HG03558 (cell line): ENCODE results near the gene SLC27A3.
"Not testable (repeated sequence)": the region's sequence is repeated elsewhere in the genome, so short reads cannot be mapped to it uniquely, and the experiment has no call there.

Source experiments
- ATAC-seq: cut with Tn5 transposase; IDR thresholded peaks from one replicate; pipeline ENCODE4 v1.9.1; 2021; ENCODE audit warnings: moderate number of reproducible peaks; ENCODE audit not compliant: unreplicated experiment; ENCODE audit errors: extremely low read depth

SLC27A3 gene

GRCh38 chr1:153754266-153754665 lies 20.9 kb upstream of the SLC27A3 start:
- ATAC-seq = no peak

DNA sequence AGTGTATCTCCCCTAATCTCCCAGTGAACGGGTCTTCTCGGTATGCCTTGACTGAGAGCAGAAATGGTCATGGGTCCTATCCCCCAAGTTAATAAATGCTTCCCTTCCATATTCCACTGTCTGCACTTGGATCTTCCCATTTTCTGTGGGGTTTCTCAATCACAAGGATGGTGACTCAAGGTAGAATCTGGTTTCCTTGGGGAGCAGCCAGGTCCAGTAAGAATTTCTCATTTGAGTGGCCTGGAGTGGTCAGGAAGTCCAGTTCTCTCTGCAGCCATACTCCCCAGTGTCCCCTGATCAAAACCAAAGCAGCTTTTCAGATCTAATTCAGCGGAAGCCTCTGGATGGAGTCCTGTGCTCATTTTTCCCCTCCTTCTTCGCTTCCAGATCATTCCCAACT lies 14.8 kb upstream of the SLC27A3 start:
- ATAC-seq = no peak

DNA sequence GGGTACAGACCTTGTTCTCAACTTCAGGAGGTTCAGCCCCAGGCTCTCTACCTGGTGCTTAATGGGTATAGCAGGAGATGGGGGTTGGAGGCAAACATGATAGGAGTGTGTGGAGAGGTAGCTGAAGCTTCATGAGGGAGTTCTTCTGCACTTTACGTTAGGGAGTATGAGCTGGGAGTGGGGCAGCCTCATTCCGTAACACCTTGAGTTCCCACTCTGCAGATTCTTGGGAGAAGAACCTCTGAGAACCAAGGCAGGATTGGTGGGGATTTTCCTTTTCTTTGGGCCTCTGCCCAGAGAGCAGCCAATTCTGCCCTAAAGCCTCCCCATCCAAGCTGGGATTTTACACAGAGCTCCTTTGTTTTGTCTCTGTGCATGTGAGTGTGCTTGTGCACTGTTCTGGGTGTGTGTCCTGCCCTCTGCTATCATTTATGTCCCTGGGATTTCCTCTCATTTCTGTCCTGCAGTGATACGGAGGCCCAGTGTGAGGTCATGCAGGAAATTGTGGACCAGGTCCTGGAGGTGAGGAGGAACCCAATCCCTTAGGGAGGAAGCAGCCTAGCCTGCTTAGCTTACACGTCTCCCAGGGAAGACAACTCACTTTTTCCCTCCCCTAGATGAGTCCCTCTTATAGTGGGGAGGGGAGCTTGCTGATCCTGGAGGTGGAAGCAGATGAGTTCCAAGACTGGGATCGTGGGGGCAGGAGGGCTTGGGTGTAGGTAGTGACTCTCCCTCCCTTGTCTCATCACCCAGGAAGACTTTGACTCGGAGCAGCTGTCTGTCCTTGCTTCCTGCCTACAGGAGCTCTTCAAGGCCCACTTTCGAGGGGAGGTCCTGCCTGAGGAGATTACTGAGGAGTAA lies 11.6 kb upstream of the SLC27A3 start:
- ATAC-seq = no peak

DNA sequence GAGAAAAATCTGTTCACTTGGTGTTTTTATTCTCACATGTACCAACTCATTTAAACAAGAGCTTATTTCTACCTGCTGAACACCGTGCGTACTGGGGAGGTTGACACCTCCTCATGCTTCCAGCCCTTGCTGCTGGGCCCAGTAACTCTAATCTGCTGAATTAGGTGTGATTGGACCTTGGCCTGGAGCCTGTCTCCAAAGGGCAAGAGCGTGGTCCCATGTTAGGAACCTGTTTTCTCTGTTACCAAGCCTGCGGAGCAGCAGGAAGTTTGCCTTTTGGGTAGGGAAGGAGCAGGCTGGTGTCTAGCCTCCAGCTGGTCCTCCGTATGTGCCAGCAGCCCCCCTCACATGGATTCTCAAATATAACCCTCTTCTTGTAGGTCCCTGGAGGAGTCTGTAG lies 10.9 kb upstream of the SLC27A3 start:
- no peak for ATAC-seq

- not testable (repeated sequence) for ATAC-seq
These were observed 8.5 kb upstream of the SLC27A3 start for GRCh38 chr1:153766663-153767062.

DNA sequence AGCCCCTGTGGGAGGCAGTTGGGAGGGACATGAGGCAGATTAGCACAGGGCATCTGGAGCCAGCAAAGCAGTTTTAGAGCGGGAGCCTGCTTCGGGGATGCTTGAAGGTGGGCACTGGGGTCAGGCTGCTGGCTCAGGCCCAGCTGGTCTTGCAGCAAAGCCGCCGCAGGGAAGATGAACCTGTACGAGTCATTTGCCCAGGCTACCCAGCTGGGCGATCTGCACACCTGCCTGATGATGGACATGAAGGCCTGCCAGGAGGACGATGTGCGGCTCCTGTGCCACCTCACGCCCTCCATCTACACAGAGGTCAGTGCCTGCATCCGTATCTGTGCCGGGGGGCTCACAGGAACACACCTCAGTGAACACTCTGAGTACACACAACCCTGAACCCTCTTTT lies 7.7 kb upstream of the SLC27A3 start:
- ATAC-seq = no peak

DNA sequence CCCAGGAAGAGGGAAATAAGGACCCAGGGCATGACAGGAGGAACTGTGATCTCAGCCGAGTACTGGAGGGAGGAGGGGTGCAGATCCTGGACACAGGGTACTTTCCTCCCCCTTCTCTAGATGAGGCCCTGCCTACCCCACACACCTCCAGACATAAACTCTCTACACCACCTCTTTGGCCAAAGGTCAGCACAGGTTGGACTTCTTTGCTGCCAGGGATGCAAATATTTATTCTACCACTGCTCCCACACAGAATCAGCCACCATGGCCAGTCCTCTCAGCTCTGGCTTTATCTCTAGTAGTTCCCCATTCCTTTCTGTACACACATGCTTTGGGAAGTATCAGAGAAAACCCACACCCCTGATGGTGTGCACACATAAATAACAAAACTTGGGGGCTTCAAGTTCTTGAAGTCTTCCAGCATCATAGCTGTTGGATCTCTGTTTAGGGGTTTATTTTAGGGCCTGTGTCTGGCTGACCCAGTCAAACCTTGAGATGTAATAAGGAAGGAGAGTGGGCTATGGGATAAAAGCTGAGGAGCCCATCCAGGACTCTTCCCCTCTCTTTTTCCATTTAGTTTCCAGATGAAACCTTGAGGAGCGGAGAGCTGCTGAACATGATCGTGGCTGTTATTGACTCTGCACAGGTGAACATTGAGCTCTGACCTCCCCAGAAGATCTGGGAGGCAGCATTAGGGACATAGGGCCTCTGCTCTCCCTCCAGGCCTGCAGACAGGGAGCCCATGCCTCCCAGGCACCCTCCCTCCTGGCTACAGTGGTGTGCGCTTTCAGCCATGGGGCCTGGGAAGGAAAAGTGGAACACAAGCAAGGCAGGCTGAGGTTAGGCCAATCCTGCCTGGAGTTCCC lies 6.7 kb upstream of the SLC27A3 start:
- ATAC-seq = no peak

- no peak for ATAC-seq
These were observed 6.0 kb upstream of the SLC27A3 start for GRCh38 chr1:153769221-153769620.

GRCh38 chr1:153770797-153771196 lies 4.4 kb upstream of the SLC27A3 start:
- no peak for ATAC-seq

DNA sequence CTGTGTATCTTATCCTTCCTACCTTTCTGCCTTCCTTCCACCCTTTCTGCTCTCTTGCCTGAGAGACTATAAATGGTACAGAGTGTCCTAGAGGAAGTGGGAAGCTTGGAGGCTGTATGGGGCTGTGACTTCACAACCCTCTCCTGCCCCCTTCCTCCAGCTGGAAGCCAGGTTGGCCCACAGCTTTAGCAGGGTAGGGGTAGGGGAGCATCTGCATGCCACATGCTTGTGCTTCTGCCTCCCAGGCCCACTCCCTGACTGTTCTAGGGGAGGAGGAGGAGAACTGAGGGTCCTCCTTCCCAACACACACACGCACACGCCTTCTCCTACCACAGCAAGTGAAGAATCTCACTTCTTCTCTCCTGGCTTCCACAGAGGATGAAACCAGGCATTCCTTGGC lies 3.9 kb upstream of the SLC27A3 start:
- no peak for ATAC-seq

GRCh38 chr1:153771841-153772593 lies 3.2 kb upstream of the SLC27A3 start:
- no peak for ATAC-seq

GRCh38 chr1:153773096-153773921 lies 1.9 kb upstream of the SLC27A3 start:
- ATAC-seq = no peak

DNA sequence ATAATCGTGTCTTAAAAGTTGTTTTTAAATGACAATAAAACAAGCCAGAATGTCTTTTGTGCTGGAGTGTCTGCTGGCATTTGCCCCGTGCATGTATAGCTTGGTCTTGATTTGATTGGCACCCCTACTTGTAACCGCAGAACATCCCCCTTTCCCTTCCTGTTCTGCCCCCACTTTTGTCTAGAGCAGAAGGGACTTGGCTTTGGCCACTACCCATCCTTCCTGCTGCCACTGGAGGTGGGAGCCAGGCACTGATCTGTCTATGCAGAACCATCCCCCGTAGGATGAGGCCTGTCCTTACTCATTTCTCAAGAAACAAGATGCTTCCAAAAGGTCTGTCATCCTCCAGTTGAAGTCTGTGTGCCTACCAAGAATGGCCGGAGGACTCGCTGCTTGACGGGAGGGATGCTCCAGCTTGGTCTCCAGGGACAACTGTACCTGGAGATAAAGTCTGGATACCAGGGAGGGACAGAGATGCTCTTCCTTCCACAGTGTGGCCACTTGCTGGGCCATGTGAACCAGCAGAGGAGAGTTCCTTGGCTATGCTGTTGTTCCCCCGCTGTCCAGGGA lies 1.1 kb upstream of the SLC27A3 start:
- no peak for ATAC-seq

DNA sequence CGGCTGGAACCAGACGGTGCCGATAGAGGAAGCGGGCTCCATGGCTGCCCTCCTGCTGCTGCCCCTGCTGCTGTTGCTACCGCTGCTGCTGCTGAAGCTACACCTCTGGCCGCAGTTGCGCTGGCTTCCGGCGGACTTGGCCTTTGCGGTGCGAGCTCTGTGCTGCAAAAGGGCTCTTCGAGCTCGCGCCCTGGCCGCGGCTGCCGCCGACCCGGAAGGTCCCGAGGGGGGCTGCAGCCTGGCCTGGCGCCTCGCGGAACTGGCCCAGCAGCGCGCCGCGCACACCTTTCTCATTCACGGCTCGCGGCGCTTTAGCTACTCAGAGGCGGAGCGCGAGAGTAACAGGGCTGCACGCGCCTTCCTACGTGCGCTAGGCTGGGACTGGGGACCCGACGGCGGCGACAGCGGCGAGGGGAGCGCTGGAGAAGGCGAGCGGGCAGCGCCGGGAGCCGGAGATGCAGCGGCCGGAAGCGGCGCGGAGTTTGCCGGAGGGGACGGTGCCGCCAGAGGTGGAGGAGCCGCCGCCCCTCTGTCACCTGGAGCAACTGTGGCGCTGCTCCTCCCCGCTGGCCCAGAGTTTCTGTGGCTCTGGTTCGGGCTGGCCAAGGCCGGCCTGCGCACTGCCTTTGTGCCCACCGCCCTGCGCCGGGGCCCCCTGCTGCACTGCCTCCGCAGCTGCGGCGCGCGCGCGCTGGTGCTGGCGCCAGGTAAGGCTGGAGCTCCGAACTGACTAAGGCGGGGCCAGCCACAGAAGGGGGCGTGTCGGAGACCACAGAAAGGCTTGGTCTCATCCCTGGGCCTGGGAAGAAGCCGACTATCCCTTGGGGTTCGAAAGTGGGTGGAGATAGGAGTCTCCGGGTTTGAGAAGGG lies 486 bp downstream of the SLC27A3 start:
- no peak for ATAC-seq

GRCh38 chr1:153776352-153776751 lies 1.1 kb downstream of the SLC27A3 start:
- ATAC-seq = no peak

DNA sequence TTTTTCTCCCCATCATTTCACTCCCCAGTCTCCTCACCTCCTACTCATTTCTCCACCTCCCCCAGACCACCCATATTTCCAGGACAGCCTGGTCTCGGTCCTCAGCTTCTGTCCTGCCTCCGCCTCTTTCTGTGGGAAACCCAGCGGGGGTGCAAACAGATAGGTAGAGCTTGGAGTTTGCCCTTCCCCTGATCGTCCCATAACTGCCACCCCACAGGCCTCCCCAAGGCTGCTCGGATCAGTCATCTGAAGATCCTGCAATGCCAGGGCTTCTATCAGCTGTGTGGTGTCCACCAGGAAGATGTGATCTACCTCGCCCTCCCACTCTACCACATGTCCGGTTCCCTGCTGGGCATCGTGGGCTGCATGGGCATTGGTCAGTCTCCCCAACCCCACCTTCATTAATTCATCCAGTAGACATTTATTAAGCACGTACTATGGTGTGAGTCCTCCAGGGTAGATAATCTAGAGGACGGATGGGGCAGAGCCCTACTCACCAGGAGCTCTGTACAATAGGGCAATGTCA lies 1.7 kb downstream of the SLC27A3 start:
- ATAC-seq = no peak

DNA sequence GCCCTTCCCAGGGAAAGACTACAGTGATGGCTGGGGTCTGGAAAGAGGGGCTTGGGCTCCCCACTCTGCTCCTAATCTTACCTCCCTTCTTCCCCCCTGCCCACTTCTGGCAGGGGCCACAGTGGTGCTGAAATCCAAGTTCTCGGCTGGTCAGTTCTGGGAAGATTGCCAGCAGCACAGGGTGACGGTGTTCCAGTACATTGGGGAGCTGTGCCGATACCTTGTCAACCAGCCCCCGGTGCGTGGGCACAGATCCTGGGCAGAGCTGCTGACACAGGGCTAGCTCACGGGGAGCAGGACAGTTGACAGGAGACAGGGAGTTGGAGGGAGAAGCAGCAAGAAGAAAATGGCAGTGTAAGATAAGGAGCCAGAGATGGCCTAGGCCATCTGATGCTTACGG lies 2.4 kb downstream of the SLC27A3 start:
- no peak for ATAC-seq

DNA sequence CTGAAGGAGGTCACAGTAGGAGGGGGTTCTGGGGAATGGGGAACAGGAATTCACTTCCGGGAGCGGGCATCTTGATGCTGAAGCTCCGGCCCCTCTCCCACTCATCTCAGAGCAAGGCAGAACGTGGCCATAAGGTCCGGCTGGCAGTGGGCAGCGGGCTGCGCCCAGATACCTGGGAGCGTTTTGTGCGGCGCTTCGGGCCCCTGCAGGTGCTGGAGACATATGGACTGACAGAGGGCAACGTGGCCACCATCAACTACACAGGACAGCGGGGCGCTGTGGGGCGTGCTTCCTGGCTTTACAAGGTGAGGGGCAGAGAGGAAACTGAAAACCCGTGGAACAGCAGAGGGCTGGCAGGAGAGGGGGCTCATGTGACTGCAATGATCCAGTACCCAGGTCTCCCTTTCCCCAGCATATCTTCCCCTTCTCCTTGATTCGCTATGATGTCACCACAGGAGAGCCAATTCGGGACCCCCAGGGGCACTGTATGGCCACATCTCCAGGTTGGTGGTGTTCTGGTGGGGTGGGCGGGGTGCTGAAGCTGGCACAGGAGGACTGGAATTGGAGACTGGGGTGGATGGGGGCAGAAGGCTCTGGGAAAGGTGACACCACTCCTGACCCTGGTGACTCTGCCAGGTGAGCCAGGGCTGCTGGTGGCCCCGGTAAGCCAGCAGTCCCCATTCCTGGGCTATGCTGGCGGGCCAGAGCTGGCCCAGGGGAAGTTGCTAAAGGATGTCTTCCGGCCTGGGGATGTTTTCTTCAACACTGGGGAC lies 3.0 kb downstream of the SLC27A3 start:
- ATAC-seq = no peak
